H1 (cell line): ENCODE results near the gene LAIR1. TPM values are rescaled to one million over a fixed set of nuclear protein-coding genes. Genes with fewer than 3 reads are reported as not detected.

Experiments
- BACH1 ChIP-seq: IDR thresholded peaks from 2 replicates; pipeline ENCODE4 v1.6.1; 2012; ENCODE audit warnings: low read length, improper control_type of control experiment
- HDAC2 ChIP-seq, 2 experiments: fragments of 300-600 bp in 1 of 2; sonication (generic) in 1 of 2; IDR thresholded peaks; 2 replicates each; pipeline ENCODE4 v1.6.1; 2011 to 2012; ENCODE audit warnings: low read depth in 2 of 2, low read length in 2 of 2, mild to moderate bottlenecking in 2 of 2, moderate library complexity in 2 of 2, borderline replicate concordance in 1 of 2, inconsistent platforms in 1 of 2
- RAD21 ChIP-seq, 2 experiments: IDR thresholded peaks in 1 of 2; conservative IDR thresholded peaks in 1 of 2; 2 replicates each; pipeline ENCODE4 v1.6.1; 2011; ENCODE audit warnings: low read depth in 2 of 2, low read length in 2 of 2, improper control_type of control experiment in 1 of 2, inconsistent platforms in 1 of 2, mild to moderate bottlenecking in 1 of 2, moderate library complexity in 1 of 2
- RXRA ChIP-seq: IDR thresholded peaks from 2 replicates; pipeline ENCODE4 v1.6.1; 2011; ENCODE audit warnings: low read depth, mild to moderate bottlenecking, low read length, moderate library complexity; ENCODE audit not compliant: insufficient read depth
- SRF ChIP-seq: IDR thresholded peaks from 2 replicates; pipeline ENCODE4 v1.6.1; 2011; ENCODE audit warnings: mild to moderate bottlenecking, low read depth, low read length, moderate library complexity
- polyA plus RNA-seq, 7 experiments: library from polyadenylated mRNA; depleted of rRNA in 3 of 7; stranded (reverse) in 5 of 7; unstranded in 2 of 7; fragments of >200 nt in 5 of 7; fragments of 200-250 nt in 2 of 7; gene quantifications; 1 replicate in 5 of 7; 2 replicates in 1 of 7; 4 replicates in 1 of 7; pipeline versions ENCODE4 v1.2.1 to v1.2.3, GENCODE V29; 2011 to 2013; ENCODE audit warnings: missing spikeins in 2 of 7, mixed read lengths in 2 of 7
- total RNA-seq: library from RNA; stranded (reverse); fragmentation: NEBNext Ultra II Directional; extraction: Animal tissue kit (Norgen Biotek cat#: 25700); gene quantifications from 2 replicates; pipeline ENCODE4 v1.2.1, GENCODE V29; 2021

Gene LAIR1
- total and polyA plus RNA-seq, 2 of the 8 experiments (the other 6 are each of a cell fraction or from before 2014, with no cell fraction given): 0.18 TPM; not detected in 1

DNA sequence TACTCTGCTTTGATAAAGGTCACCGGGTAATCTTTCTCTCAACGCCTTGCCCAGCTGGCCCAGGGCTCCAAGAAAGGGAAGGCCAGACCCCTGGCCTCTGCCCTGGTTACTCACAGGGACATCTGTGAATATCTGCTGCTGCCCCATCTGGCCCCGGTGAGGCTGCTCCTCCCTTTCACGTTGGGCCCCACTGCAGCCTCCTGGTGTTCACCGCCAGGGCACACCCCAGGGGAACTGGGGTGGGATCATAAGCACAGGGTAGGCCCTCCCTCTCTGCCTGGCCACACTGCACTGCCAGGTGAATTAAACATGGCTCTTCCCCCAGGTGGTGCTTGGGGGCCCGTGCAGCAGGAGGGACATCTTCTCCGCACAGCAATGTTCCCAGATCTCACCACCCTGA is 12.7 kb downstream of the LAIR1 start (continued):
- TF ChIP-seq BACH1 (no peak), RAD21 (IDR thresholded peaks at IDR 0.05 in 1 of 2, conservative IDR thresholded peaks at IDR 0.05 in 1 of 2; ENCODE audit: low read depth in 2 of 2, low read length in 2 of 2) (no peak), RXRA (no peak), HDAC2 (IDR thresholded peaks at IDR 0.05; ENCODE audit: borderline replicate concordance in 1 of 2, low read depth in 2 of 2, low read length in 2 of 2) (no peak), SRF (no peak)
